K562 (cell line): Measurements from ENCODE around the gene LGALS12. TPM values are rescaled to one million over a fixed set of nuclear protein-coding genes. Genes with fewer than 3 reads are reported as not detected.
A peak's percentile ranks its signal among the peaks of the same experiment; 100 is the strongest.

Source experiments
- ATF2 ChIP-seq: sonication (generic); formaldehyde crosslinking; IDR thresholded peaks from 2 replicates; pipeline ENCODE4 v1.8.1; 2022; ENCODE audit warnings: missing genetic modification reagents
- CHD1 ChIP-seq: fragments of 200-600 bp; sonication (generic); IDR thresholded peaks from one replicate; pipeline ENCODE4 v1.6.1; 2012; ENCODE audit warnings: mild to moderate bottlenecking, moderate library complexity, low read length, inconsistent platforms
- DPF2 ChIP-seq: fragments of 450-650 bp; IDR thresholded peaks from 2 replicates; pipeline ENCODE4 v1.6.1; 2016
- JUND ChIP-seq, 2 experiments: IDR thresholded peaks; 2 replicates in 1 of 2; 3 replicates in 1 of 2; pipeline ENCODE4 v1.6.1; 2011; ENCODE audit warnings: borderline replicate concordance in 2 of 2, low read depth in 2 of 2, low read length in 2 of 2, improper control_type of control experiment in 1 of 2, missing biosample characterization in 1 of 2, missing genetic modification characterization in 1 of 2, missing genetic modification reagents in 1 of 2
- MTF1 ChIP-seq: fragments of 250-450 bp; sonication (Bioruptor Pico); IDR thresholded peaks from 2 replicates; pipeline ENCODE4 v1.9.0; 2021; ENCODE audit warnings: moderate library complexity, mild to moderate bottlenecking, inconsistent platforms, borderline replicate concordance
- REST ChIP-seq, 2 experiments: fragments of 450-650 bp; formaldehyde crosslinking in 1 of 2; IDR thresholded peaks; 2 replicates each; pipeline versions ENCODE4 v1.4.0 to v1.6.1; 2014 to 2020; ENCODE audit warnings: mild to moderate bottlenecking in 2 of 2, borderline replicate concordance in 1 of 2, low read depth in 1 of 2
- SAP30 ChIP-seq: fragments of 200-600 bp; sonication (generic); IDR thresholded peaks from 2 replicates; pipeline ENCODE4 v1.6.1; 2012; ENCODE audit warnings: borderline replicate concordance, low read depth, mild to moderate bottlenecking, moderate library complexity, low read length, control low read depth, inconsistent platforms; ENCODE audit not compliant: insufficient read depth, poor library complexity, severe bottlenecking
- TBP ChIP-seq: optimal IDR thresholded peaks from 2 replicates; pipeline ENCODE3; 2011; ENCODE audit warnings: low read depth, low read length, improper control_type of control experiment
- ZNF165 ChIP-seq: fragments of 250-450 bp; sonication (Bioruptor Pico); IDR thresholded peaks from 2 replicates; pipeline ENCODE4 v1.4.0; 2020; ENCODE audit warnings: borderline replicate concordance
- ZNF431 ChIP-seq: sonication (generic); formaldehyde crosslinking; IDR thresholded peaks from 2 replicates; pipeline ENCODE4 v1.8.0; 2022; ENCODE audit warnings: mild to moderate bottlenecking, missing genetic modification reagents
- polyA plus RNA-seq, 8 experiments: library from polyadenylated mRNA; depleted of rRNA in 4 of 8; stranded (reverse) in 5 of 8; unstranded in 3 of 8; fragments of >200 nt; fragmentation: Nextera tagmentation in 2 of 8; fragmentation: Illumina TruSeq in 1 of 8; extraction: Ambion mirVana in 2 of 8; extraction: Trizol in 1 of 8; gene quantifications; 2 replicates each; pipeline versions ENCODE4 v1.2.1 to v1.2.3, GENCODE V29; 2011 to 2014; ENCODE audit warnings: inconsistent platforms in 1 of 8, missing spikeins in 1 of 8
- total RNA-seq, 7 experiments: library from RNA; depleted of rRNA in 6 of 7; stranded (reverse); fragments of >200 nt in 6 of 7; fragmentation: Illumina TruSeq in 2 of 7; extraction: Trizol in 2 of 7; gene quantifications; 2 replicates each; pipeline versions ENCODE4 v1.2.1 to v1.2.3, GENCODE V29; 2011 to 2021; ENCODE audit warnings: low replicate concordance in 1 of 7
- TF ChIP-seq, protein P1 (sequence below), 2 experiments: fragments of 450-650 bp; IDR thresholded peaks; 2 replicates each; pipeline ENCODE4 v1.6.1; 2016
- TF ChIP-seq, protein P2 (sequence below): fragments of 250-450 bp; sonication (Bioruptor Pico); IDR thresholded peaks from 2 replicates; pipeline ENCODE4 v1.5.0; 2020; ENCODE audit warnings: mild to moderate bottlenecking, borderline replicate concordance

The LGALS12 gene
- total and polyA plus RNA-seq, 9 of the 15 experiments (the other 6 are each of a cell fraction or from before 2014, with no cell fraction given), result 0.66 to 8.0 (median 5.0) TPM

DNA sequence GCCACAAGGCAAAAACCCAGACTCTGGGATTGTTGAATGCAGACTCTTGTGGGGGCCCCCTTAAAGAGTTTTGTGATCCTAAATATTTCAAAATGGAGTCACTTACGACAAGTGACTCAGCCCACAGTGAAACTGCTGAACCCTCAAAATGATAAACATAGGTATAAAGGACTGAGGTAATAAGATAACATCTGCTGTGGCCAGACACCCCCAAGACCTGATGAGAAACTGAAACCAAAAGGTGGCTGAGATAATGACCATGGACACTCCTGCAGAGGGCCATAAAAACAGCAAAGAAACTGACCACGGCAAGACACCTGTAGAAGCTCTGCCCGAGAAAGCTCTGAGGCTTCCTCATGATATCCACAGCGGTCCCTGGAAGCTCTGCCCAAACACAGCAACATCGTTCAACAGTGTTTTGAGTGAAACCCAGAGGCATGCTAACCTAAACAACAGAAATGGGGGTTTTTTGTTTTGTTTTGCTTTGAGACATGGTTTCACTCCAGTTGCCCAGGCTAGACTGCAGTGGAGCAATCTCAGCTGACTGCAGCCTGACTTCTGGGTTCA is 29.1 kb downstream of the LGALS12 start (continued):
- no peak for TF ChIP-seq ZNF431 (CRISPR knock-in tag)
- TF ChIP-seq, protein P1, sequence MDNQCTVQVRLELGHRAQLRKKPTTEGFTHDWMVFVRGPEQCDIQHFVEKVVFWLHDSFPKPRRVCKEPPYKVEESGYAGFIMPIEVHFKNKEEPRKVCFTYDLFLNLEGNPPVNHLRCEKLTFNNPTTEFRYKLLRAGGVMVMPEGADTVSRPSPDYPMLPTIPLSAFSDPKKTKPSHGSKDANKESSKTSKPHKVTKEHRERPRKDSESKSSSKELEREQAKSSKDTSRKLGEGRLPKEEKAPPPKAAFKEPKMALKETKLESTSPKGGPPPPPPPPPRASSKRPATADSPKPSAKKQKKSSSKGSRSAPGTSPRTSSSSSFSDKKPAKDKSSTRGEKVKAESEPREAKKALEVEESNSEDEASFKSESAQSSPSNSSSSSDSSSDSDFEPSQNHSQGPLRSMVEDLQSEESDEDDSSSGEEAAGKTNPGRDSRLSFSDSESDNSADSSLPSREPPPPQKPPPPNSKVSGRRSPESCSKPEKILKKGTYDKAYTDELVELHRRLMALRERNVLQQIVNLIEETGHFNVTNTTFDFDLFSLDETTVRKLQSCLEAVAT (IDR thresholded peaks at IDR 0.05), result no peak
- peak; percentile 88 for TF ChIP-seq MTF1 (CRISPR knock-in tag)
- peak; percentile 96 for TF ChIP-seq ZNF165
- TF ChIP-seq ATF2 (CRISPR knock-in tag), result no peak
- no peak for TF ChIP-seq TBP
- peak; percentile 52; the same call in 1 of the 2 replicates for TF ChIP-seq DPF2
- TF ChIP-seq REST (IDR thresholded peaks at IDR 0.05; ENCODE audit: borderline replicate concordance), result no peak
- TF ChIP-seq REST (CRISPR knock-in tag; IDR thresholded peaks at IDR 0.05; ENCODE audit: low read depth), result 0 out of 2 replicates have a peak, but pooled peaks have one; percentile 71
- no peak for TF ChIP-seq JUND (IDR thresholded peaks at IDR 0.05; ENCODE audit: borderline replicate concordance, low read depth, low read length)
- peak; percentile 89; the same call in 2 of the 3 replicates for TF ChIP-seq JUND (tag; IDR thresholded peaks at IDR 0.05; ENCODE audit: borderline replicate concordance, low read depth, low read length)
- TF ChIP-seq SAP30, result no peak
- TF ChIP-seq CHD1, result no peak
- TF ChIP-seq, protein P2, sequence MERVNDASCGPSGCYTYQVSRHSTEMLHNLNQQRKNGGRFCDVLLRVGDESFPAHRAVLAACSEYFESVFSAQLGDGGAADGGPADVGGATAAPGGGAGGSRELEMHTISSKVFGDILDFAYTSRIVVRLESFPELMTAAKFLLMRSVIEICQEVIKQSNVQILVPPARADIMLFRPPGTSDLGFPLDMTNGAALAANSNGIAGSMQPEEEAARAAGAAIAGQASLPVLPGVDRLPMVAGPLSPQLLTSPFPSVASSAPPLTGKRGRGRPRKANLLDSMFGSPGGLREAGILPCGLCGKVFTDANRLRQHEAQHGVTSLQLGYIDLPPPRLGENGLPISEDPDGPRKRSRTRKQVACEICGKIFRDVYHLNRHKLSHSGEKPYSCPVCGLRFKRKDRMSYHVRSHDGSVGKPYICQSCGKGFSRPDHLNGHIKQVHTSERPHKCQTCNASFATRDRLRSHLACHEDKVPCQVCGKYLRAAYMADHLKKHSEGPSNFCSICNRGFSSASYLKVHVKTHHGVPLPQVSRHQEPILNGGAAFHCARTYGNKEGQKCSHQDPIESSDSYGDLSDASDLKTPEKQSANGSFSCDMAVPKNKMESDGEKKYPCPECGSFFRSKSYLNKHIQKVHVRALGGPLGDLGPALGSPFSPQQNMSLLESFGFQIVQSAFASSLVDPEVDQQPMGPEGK (CRISPR knock-in tag), result peak; percentile 97
